NOMO-1 treated with dmso at 0.1 percent for 144 hours (cell line): Measurements from ENCODE around the gene MCM3.

Source experiments
- DNase-seq: peaks from one replicate; lab custom pipeline; 2025; ENCODE audit not compliant: unreplicated experiment; lab: John Stamatoyannopoulos, UW

MCM3 gene

GRCh38 chr6:52253494-52253893 is 31.0 kb downstream of the MCM3 start:
- no peak for DNase-seq

- no peak for DNase-seq
Measured at GRCh38 chr6:52251113-52251512, 33.4 kb downstream of the MCM3 start.

GRCh38 chr6:52249078-52249477 is 35.5 kb downstream of the MCM3 start:
- DNase-seq, result no peak

GRCh38 chr6:52245425-52245824 is 39.1 kb downstream of the MCM3 start:
- DNase-seq, result no peak

GRCh38 chr6:52244400-52244799 is 40.1 kb downstream of the MCM3 start, which contains the start of gene IL17F:
Gene IL17F, minus strand, starts transcription at chr6:52244500. Its CDS starts 71 bp downstream, at chr6:52244429.
- DNase-seq, result no peak

- DNase-seq, result no peak
Measured at GRCh38 chr6:52243282-52243893, 41.2 kb downstream of the MCM3 start.

- no peak for DNase-seq
Measured at GRCh38 chr6:52241819-52242218, 42.7 kb downstream of the MCM3 start.

GRCh38 chr6:52233975-52234823 is 50.3 kb downstream of the MCM3 start:
- no peak for DNase-seq

GRCh38 chr6:52233005-52233404 is 51.5 kb downstream of the MCM3 start:
- DNase-seq, result no peak

- DNase-seq, result no peak
Measured at GRCh38 chr6:52231406-52232127, 53.0 kb downstream of the MCM3 start.

GRCh38 chr6:52230685-52231084 is 53.9 kb downstream of the MCM3 start:
- peak; percentile 7 for DNase-seq

GRCh38 chr6:52227495-52227894 is 57.0 kb downstream of the MCM3 start:
- DNase-seq, result no peak

GRCh38 chr6:52221302-52221701 is 63.2 kb downstream of the MCM3 start:
- DNase-seq, result no peak

GRCh38 chr6:52217761-52218160 is 66.8 kb downstream of the MCM3 start:
- DNase-seq, result no peak

GRCh38 chr6:52216932-52217575 is 67.5 kb downstream of the MCM3 start:
- no peak for DNase-seq

- no peak for DNase-seq
Measured at GRCh38 chr6:52215787-52216186, 68.8 kb downstream of the MCM3 start.
